ENCODE measurements around the gene ITGB1BP2. TPM values are rescaled to one million over a fixed set of nuclear protein-coding genes. Genes with fewer than 3 reads are reported as not detected.

Gene ITGB1BP2
- total RNA-seq: 0.30 and 3.4 TPM in 2 replicates

GRCh38 chrX:71301195-71301924 lies at the start of gene ITGB1BP2:
ITGB1BP2 (plus strand) TSS chrX:71301750; CDS start chrX:71301807, 57 bp downstream.

GRCh38 chrX:71254092-71254963 lies 47.2 kb upstream of the ITGB1BP2 start, which contains the start of gene ZMYM3:
ZMYM3 (minus strand) TSS chrX:71254140; CDS start chrX:71253255, 885 bp downstream.

GRCh38 chrX:71283403-71284143 lies 18.0 kb upstream of the ITGB1BP2 start, which contains the start of gene NONO:
NONO (plus strand) TSS chrX:71283635; CDS start chrX:71290638, 7,003 bp downstream.

Other genes with a start within 250 kb of the ITGB1BP2 start
- gene SNX12, start 233.4 kb upstream of the ITGB1BP2 start, total RNA-seq: 38.5 and 39.7 TPM in 2 replicates
- 2.4 and 2.9 TPM in 2 replicates for gene FOXO4, start 205.9 kb upstream of the ITGB1BP2 start, total RNA-seq
- gene CXorf65, start 195.0 kb upstream of the ITGB1BP2 start, total RNA-seq: not detected in 2 replicates
- gene IL2RG, start 190.2 kb upstream of the ITGB1BP2 start, total RNA-seq: not detected in 2 replicates
- 14.4 and 15.8 TPM in 2 replicates for gene MED12, start 183.2 kb upstream of the ITGB1BP2 start, total RNA-seq
- 1.2 and 1.5 TPM in 2 replicates for gene NLGN3, start 156.9 kb upstream of the ITGB1BP2 start, total RNA-seq
- not detected in 2 replicates for gene GJB1, start 78.5 kb upstream of the ITGB1BP2 start, total RNA-seq
- 13.6 and 15.3 TPM in 2 replicates for gene ZMYM3, start 47.6 kb upstream of the ITGB1BP2 start, total RNA-seq
- 333 and 336 TPM in 2 replicates for gene NONO, start 18.1 kb upstream of the ITGB1BP2 start, total RNA-seq
- 9.8 and 11.3 TPM in 2 replicates for gene TAF1, start 64.6 kb downstream of the ITGB1BP2 start, total RNA-seq
- gene OGT, start 231.4 kb downstream of the ITGB1BP2 start, total RNA-seq: 27.9 and 33.6 TPM in 2 replicates

Measured in bronchus fibroblast of lung (primary cell).